HUDEP-2 (cell line): ENCODE results near the gene GRM5.
A peak's percentile ranks its signal among the peaks of the same experiment; 100 is the strongest.

Source experiments
- DNase-seq, 76 experiments: peaks; one replicate each; lab custom pipeline; 2025; ENCODE audit not compliant: unreplicated experiment in 76 of 76; lab: John Stamatoyannopoulos, UW

The GRM5 gene

DNA sequence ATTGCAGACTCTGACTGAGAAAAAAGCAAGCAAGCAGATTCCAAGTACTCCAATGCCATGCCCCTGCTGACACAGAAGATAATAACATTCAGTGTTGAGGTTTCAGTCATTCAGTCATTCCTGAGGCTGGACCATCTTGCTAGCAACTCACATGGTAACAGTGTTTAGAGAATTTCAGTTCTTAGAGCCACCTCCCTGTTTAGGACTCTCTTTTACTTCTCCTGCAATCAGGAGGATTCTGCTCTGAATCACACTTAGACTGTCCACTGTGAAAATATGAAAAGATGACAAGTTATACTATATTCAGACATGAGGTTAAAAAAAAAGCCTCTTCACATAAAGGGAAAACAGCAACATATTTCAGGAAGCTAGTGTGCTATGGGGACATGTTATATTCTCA, 544.4 kb downstream of the GRM5 start:
- DNase-seq: no peak

DNA sequence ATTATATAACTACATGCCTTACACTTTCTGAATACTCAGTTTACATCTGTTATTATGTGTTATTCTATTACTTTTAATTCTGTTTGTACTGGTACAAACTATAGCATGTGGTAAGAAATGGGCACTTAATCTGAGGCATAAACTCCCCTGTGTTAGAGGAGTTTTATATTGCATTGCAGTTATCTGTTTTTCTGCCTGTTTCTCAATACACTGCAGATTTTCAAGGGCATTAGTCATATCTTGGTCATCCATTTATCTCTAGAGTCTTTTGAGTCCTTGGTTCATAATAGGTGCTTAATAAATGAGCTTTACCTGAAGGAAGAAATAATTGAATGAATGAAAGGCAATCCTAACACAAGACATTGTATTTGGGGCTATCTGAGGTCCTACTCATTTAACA, 545.4 kb downstream of the GRM5 start:
- no peak for DNase-seq

DNA sequence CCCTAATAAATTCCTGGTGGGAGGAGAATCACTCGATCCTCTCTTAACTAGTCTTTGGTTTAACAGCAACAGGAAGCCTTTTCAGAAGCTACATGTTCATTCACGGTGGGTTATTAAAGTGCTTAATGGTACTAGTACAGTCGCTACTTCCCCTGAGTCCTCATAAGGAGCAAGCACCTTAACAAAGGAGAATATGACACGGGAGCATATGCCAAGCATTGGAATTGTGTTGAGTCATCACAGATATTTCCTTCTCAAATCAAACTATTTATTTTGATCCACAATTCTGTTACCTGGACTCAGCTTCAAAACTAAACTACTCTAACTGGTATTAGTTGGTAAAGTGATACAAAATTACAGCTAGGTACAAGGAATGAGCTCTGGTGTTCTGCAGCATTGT, 550.8 kb downstream of the GRM5 start:
- DNase-seq: no peak

DNA sequence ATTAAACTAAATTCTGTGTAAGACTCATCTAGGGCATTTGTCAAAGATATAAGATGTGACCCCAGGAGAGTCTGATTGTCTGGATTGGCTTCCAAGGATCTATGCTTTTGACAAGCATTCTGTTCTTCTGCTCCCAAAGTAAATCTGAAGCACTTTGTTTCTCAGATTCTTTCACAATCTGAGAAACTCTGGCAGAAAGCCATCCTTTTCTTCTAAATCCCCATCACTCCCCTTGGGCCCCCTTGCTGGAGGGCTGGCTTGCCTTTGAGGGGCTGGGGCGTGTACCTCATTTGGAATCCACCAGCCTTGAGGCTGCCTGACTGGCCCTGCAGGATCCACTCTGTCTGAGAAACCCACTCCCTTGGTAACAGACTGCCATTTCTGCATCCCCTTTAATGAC, 554.8 kb downstream of the GRM5 start:
- no peak for DNase-seq

DNA sequence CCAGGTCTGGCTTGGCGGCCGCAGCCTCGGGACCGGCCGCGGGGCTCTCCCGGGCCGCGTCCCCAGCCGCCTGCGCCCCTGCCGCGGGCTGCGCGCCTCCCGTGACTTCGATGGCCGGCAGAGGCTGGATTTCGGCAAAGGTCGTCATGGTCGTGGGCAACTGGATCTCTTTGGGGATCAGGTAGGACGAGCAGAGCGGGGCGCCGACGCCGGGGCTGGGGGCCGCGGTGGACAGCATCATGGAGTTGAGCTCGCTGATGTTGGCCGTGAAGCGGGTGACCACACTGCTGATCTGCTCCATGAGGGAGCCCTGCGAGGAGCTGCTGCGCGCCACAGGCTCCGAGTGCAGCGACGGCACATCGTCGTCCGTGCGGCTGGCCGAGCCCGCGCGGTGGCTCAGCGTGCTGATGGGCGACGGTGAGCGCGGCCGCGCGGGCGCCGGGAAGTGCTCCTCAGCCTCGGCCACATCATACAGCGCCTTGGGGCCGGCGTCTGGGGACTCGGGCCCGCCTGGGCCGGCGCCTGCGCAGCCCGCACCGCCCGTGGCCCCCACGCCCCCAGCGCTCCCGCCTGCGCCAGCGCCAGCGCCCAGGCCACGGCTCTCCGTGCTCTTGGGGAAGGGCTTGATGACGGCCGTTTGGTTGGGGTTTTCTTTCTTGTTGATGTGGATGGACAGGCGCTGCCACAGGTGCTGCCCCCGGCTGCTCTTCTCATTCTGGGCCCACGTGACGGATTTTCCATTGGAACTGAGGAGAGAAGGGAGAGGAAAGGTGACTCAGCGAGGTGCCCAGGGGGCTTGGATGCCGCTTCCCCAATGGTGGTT, 556.8 kb downstream of the GRM5 start:
- no peak for DNase-seq

DNA sequence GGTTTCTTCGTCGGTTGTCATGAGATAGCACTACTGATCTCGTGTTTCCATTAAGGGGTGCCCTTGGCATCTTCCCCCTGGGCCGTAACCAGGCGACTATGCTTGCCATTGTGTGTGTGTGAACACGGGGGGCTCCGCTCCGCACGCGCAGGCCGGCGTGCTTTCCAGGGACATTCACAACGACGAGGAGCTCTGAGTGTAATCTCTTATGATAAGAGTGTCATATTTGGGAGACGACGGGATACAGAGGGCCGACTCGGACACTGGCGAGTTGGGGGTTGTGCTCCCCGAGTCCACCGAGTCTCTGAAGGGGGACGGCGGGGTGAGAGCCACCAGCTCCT, 557.4 kb downstream of the GRM5 start:
- no peak for DNase-seq

DNA sequence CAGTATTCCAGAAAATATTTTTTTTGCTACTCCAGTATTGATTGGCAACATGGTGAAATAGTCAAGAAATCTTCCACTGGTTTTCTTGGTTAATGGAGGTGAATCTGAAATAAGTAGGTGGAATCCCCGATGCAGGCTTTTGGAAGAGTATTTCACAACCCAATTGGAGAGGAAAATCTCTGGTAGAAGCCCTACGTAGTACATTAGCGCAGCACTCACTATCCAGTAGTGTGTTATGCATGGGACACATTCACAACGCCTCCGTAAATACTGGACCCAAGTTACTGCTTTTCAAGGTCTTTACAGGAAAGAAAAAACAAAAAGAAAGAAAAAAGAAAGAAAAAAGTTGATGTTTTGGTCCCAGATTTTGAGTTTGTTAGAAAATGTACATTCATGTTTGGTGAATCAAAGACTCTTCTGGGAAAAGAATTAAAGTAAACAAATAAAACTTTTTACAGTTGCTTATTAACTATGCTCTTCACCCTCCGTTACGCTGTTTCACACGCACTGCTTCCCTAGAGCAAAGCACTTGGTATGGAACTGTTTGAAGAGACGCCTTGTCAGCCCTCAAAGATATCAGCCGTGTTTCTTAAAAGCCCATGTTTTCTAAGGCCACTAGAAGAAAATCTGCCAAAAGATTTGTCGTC, 557.9 kb downstream of the GRM5 start:
- DNase-seq: no peak

DNA sequence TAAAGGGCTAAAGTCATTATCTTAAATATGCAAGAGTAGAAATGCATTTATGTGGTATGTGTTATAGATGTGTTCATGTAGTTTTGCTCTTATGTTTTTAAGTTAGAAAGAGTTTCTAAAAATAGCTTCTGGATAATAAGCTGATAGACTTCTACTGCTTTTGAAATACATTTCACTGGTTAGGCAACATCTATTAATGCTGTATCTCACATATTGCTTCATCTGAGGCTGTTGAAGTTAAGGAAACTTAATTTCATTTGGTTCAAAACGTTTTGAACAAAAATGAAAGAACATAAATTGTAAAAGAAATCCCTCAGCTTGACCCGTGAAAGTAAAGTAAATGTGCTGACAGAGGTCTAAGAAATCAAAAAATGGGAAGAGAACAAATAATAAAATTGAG, 564.2 kb downstream of the GRM5 start:
- DNase-seq: no peak

DNA sequence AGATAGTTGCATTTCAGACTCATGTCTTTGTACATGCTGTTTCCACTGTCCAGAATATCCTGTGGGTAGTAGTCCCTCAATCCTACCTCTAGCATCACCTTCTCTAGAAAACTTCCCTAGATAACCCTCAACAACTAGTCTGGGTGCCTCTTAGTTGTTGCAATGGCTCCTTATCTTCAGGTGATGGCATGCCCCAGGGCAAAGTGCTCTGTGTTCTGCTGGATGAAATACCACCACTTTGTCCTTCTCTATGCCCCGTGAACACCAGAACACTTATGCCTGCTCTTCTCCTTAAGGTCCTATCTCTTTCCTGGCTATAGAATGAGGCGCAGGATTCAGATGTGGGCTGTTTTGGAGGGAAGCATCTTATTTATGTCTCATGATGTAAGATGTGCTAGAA, 569.9 kb downstream of the GRM5 start:
- DNase-seq: no peak

DNA sequence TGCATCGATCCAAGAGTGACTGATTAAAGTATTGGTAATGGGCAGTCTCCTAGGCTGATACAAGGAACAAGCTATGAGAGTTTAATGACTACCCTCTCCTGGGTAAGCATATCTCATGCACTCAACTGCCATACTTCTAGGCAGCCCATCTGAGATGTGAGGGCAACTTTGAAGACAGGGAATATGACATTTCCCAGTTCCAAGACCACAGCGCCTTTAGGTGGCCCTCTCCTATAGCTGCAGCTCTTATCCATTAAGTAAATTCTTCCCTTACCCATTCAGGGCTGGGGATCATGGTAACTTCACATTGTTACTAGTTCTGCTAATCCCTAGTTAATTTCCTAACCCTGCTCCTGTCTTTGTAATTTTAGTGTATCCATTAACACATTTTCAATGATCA, 570.9 kb downstream of the GRM5 start:
- DNase-seq: no peak

DNA sequence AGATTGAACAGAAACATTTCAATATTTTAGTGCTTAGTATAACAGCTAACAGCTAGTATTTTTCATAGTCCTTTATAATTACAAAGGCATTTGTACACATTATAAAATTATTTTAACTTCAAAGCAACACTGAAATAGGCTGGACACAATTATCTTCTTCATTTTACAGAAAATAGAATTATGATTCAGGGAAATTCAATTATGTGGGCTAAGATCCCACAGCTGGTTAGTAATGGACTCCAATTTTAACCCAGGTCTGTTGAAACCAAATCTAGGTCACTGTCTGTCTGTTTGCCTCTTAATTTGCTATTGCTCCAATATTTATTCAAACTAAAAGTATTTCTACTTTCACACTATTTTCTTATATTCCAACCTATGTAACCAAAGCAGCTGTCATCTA, 574.1 kb downstream of the GRM5 start:
- DNase-seq: no peak

DNA sequence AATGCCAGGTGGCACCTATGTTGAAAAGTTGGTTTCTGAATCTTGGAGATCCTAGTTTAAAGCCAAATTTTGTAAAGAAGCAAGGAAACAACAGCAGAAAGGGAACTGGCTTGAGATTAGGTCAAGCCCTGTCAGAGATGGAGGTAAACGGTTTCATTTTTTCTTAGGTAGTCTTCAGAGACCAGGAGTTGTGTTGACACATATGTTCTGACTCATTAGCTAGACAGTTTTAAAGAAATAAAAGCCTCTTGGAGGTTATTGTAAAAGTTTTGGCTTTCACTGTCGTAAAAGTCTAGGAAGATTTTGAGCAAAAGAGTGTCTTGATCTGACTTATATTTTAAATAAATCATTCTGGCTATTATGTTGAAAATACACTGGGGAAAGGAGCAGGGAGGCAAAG, 576.8 kb downstream of the GRM5 start:
- DNase-seq: no peak

DNA sequence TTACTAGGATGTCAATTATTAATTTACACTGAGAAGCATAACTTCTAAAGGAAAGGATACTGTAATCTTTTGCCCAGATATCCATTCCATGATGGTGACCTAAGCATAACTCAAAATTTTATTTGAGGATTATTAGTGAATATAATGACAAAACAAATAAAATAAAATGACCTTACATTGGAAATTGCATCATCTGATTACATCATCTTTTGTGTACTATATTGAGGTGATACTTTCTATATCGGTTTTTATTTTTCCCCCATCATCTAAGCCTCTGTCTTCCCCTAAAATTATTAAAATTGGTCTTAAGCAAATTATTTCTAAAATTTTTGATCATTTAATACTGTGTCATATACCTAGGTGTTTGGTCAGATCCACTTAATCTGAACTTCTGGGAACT, 578.1 kb downstream of the GRM5 start:
- no peak for DNase-seq

DNA sequence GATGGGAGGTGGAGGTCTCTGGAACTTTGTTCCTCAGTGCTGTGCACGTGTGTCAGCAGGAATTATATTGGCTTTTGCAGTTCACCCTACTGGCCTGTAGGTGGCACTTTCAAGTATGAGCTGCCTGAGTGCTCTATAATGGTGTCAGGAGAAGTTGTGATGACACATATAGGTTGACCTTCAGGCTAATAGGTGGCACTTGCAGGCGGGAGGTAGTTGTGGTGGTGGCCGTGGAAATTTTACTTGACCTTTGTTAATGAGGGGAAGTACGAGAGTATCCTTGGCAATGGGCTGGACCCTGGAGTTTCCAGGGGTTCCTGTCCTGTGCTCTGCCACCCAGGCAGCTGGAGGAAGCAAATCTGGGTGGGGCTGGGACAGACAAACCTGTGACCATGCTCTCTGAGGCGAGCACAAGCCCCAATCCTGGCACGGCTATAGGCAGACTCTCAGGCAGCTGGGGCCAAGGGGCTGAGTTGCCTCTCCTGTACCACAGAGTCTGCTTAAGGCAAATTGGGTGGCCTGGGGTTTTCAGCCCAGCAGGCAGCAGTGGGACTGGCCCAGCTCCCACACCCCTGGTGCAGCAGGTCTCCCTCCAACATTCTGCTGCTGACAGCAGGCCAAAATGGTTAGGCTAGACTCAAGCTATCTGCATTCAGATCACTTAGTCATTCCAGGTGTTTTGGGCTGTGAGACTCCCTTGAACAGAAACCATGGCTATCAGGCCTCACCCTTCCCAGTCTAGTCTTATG, 580.7 kb downstream of the GRM5 start:
- DNase-seq: peak in 26 of 76 experiments; percentile 1 to 58 (median 16)

DNA sequence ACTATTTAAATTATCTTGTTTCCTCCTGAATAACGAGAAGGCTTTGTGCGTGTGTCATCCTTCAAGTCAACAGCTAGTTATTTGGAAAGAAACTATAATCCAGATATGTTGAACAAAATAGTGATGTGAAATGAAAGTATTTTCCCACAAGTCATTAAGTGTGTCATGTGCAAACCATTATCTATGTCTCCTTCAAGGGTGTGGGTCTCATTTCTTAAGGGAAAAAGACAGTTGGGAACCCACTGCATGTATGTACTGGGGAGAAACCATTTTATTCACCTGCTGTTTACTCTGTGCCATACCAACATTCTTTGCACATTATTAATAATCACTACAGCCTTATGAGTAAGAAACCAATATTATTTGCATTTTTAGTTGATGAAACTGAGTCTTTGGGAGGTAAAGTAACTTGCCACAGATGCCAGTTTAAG, 582.9 kb downstream of the GRM5 start:
- no peak for DNase-seq

DNA sequence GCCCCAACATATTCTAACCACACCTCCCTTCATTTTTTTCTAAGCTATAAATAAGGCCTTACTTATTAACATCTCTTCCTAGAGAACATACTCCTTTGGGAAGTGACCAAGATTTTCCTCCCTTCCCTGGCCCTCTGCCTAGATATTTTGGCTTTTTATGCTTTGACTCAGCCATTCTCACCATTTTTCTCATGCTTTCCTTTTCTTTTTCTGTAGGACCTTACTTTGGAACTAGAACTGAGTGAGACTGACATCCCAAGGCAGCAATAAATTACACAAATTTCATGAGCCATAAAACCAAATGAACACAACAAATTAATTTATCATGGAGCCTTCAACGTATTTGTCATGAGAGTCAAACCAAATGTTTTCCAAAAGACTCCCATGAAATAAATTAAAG, 585.6 kb downstream of the GRM5 start:
- DNase-seq: no peak

DNA sequence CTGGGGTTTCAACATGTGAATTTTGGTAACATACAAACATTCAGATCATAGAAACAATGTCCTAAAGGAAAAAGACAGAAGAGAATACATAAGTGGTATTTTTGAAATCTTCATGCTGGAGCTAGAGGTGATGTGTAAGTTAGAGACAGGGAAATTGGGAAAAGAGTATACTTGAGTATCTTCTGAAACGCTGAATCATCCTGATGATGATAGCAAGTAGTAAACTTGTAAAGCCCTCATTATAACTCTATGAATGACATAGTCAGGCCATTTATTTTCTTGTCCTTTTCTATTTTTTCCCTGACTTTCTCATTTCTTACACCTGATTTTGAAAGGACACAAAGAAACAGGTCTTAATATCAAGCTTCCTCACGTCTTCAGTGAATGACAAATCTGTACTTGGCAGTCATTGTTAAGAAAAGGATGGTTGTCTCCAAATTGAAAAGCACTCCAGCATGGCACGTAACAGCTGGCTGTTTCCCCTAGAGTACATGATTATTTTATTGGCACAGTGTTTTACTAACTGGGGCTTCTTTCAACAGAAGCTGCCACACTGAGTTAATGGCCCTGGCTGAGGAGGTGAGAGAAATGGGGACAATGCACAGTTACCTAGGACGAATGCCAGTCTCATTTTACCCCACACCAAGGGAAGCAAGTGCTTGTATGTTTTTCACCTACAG, 587.5 kb downstream of the GRM5 start:
- no peak for DNase-seq

DNA sequence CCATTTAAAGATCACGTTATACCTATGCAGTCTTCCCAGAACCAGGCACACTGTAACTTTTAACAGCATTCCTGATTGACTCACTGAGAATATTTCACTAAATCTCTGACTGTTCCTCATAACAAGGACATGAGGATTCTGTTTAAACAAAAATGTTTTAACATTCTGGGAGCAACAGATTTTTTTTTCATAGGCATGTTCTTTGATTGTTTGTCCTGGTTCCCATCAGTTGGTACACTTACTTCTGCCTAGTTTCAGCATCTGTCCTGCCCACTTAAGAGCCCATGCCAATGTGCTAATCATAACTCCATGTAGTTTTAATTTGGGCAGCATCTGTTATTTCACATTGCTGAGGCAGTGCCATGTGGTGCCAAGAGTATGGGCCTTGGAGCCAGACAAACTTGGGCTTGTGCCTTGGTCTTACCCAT, 589.8 kb downstream of the GRM5 start:
- DNase-seq: no peak

DNA sequence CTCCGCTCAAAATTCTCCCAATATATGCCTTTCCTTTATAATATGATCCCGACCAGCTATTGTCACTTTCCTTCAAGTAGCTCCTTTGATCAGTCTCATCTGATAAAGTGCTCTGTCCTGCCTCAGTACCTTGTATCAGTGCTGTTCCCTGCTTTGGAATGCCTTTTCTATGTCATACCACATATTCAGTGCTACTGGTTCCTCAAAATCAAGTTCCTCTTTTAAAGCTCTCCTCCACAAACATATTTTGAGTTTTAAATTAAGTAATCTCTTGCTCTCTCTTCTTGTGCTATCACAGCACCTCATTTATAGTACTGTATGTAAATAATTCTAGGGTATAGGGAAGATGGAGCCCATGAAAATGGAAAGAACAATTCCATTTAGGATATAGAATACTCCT, 591.1 kb downstream of the GRM5 start:
- DNase-seq: no peak

DNA sequence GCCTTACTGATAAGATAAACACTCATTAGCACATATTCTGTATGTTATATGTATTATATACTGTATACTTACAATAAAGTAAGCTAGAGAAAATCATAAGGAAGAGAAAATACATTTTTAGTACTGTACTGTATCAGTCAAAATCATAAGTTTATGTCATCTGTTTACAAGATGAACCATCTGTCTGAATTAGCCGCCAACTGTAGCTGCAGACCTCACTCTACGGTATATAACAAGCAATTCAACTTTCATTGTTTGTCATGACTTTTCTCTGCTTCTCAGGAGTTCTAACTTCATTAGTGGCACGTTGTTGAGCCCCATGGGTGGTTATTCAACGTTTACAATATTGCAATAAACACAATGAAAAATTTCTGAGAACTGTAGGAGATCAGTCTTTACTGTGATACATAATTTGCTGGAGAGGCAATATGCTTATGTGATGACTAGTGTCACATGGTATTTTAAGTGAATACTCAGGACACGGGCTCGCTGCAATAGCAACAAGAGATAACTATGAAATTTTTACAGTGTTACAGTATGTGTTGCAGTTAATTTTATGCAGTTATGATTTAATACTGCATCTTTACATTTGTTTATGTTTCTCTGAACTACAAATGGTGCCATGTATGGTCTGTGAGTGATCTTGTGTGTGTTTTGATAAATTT, 596.1 kb downstream of the GRM5 start:
- DNase-seq: no peak

DNA sequence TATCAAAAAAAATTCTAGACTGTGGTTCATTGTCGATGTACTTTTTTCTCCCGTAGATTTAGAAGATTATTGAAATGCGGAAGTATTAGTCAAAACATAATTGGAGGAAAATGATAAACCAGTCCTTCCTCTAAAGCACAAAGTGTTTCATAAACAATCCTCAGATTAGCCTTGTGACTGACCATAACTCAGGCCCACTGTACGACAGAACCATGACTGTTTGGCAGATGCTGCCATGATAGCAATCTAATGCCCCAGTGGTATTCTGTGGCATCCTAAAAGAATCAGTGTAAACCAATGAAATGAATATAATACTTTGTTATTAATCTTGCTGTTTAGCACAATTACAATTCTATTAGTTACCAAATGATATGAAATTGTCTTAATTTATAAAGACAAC, 601.3 kb downstream of the GRM5 start:
- no peak for DNase-seq
